Smooth muscle cell (in vitro differentiated cells): Measurements from ENCODE around the gene ZC3HAV1. TPM values are rescaled to one million over a fixed set of nuclear protein-coding genes. Genes with fewer than 3 reads are reported as not detected.

Source experiments
- DNase-seq: peaks from one replicate; lab custom pipeline; 2025; ENCODE audit not compliant: unreplicated experiment; lab: John Stamatoyannopoulos, UW
- H2AFZ ChIP-seq: fragments of 200-600 bp; sonication (generic); 2 replicates; pipeline ENCODE4 v1.6.0; 2016; ENCODE audit warnings: antibody characterized with exemption, low read depth, mild to moderate bottlenecking
- H3F3A ChIP-seq: fragments of 200-600 bp; sonication (generic); 2 replicates; pipeline ENCODE4 v1.6.0; 2017; ENCODE audit warnings: antibody characterized with exemption, low read depth
- H3K27ac ChIP-seq: fragments of 200-600 bp; sonication (generic); 2 replicates; pipeline ENCODE4 v1.5.1; 2016; ENCODE audit warnings: low read depth, mild to moderate bottlenecking
- H3K27me3 ChIP-seq: fragments of 200-600 bp; sonication (generic); 2 replicates; pipeline ENCODE4 v1.6.1; 2016; ENCODE audit warnings: low read depth, mild to moderate bottlenecking
- H3K36me3 ChIP-seq: fragments of 200-600 bp; sonication (generic); 2 replicates; pipeline ENCODE4 v1.5.1; 2016; ENCODE audit warnings: low read depth
- H3K4me1 ChIP-seq: fragments of 200-600 bp; sonication (generic); 2 replicates; pipeline ENCODE4 v1.5.1; 2016; ENCODE audit warnings: low read depth
- H3K4me2 ChIP-seq: fragments of 200-600 bp; sonication (generic); 2 replicates; pipeline ENCODE4 v1.6.0; 2016; ENCODE audit warnings: mild to moderate bottlenecking
- H3K4me3 ChIP-seq: fragments of 200-600 bp; sonication (generic); 2 replicates; pipeline ENCODE4 v1.5.1; 2016; ENCODE audit warnings: mild to moderate bottlenecking
- H3K79me2 ChIP-seq: fragments of 200-600 bp; sonication (generic); 2 replicates; pipeline ENCODE4 v1.6.0; 2016; ENCODE audit warnings: low read depth, mild to moderate bottlenecking
- H3K9ac ChIP-seq: fragments of 200-600 bp; sonication (generic); 2 replicates; pipeline ENCODE4 v1.6.0; 2016; ENCODE audit warnings: low read depth
- H3K9me3 ChIP-seq: fragments of 200-600 bp; sonication (generic); replicated peaks from 2 replicates; pipeline ENCODE4 v1.5.1; 2016; ENCODE audit warnings: low read depth
- H4K20me1 ChIP-seq: fragments of 200-600 bp; sonication (generic); 2 replicates; pipeline ENCODE4 v1.6.0; 2016; ENCODE audit warnings: low read depth
- CTCF ChIP-seq: fragments of 200-600 bp; sonication (generic); IDR thresholded peaks from 2 replicates; pipeline ENCODE4 v1.5.1; 2017; ENCODE audit warnings: borderline replicate concordance, mild to moderate bottlenecking, antibody characterized with exemption; ENCODE audit not compliant: insufficient read depth, poor library complexity, severe bottlenecking
- WGBS: methylation state at CpG from one replicate; pipeline ENCODE4 v1.1.7; 2016; ENCODE audit warnings: low lambda C conversion rate; 5-methylcytosine and 5-hydroxymethylcytosine counted together
- polyA plus RNA-seq: library from polyadenylated mRNA; unstranded; fragments of >200 nt; fragmentation: Nextera tagmentation; extraction: Ambion mirVana; gene quantifications from 2 replicates; pipeline ENCODE4 v1.2.1, GENCODE V29; 2016
- total RNA-seq: library from RNA; depleted of rRNA; stranded (reverse); fragments of >200 nt; gene quantifications from 2 replicates; pipeline ENCODE4 v1.2.3, GENCODE V29; 2014

ZC3HAV1 gene
- total and polyA plus RNA-seq, 2 experiments from 2014 or later = 4.7 to 12.1 TPM

- no peaks in the 10 kb centered on the region for H3K36me3 ChIP-seq
- no peak overlapping the region for H3K9ac ChIP-seq
- no peak overlapping the region for H3K4me3 ChIP-seq
- H3K27ac ChIP-seq = no peak overlapping the region
- WGBS = 83% methylated on average over 11 of the region's 11 CpGs
- H4K20me1 ChIP-seq = no peaks in the 10 kb centered on the region
- H3K27me3 ChIP-seq = no peaks in the 10 kb centered on the region
- no peaks in the 10 kb centered on the region for H3K4me1 ChIP-seq
- H3K79me2 ChIP-seq = no peaks in the 10 kb centered on the region
- no peaks in the 10 kb centered on the region for H3F3A ChIP-seq
- no peak for TF ChIP-seq CTCF
- no peaks in the 10 kb centered on the region for H3K9me3 ChIP-seq
- H3K4me2 ChIP-seq = no peak overlapping the region
- DNase-seq = no peak
- H2AFZ ChIP-seq = no peak overlapping the region
Observed at GRCh38 chr7:139075871-139076686, 33.4 kb downstream of the ZC3HAV1 start.

- Histone ChIP-seq H3K36me3 (no peaks in the 10 kb centered on the region), H3K9ac (no peak overlapping the region), H3F3A (no peaks in the 10 kb centered on the region), H3K27me3 (no peaks in the 10 kb centered on the region), H3K79me2 (no peaks in the 10 kb centered on the region), H3K4me3 (no peak overlapping the region), H3K9me3 (no peaks in the 10 kb centered on the region), H4K20me1 (no peaks in the 10 kb centered on the region), H3K4me2 (peak overlapping the region; percentile 47), H3K4me1 (no peaks in the 10 kb centered on the region), H2AFZ (peak overlapping the region; percentile 45), H3K27ac (no peak overlapping the region)
- 34% methylated on average over 9 of the region's 9 CpGs for WGBS
- peak; percentile 4 for DNase-seq
- TF ChIP-seq CTCF = peak; percentile 85
Observed at GRCh38 chr7:139075031-139075652, 34.4 kb downstream of the ZC3HAV1 start.

- no peak for DNase-seq
- Histone ChIP-seq H3K4me3 (no peak overlapping the region), H3K79me2 (no peaks in the 10 kb centered on the region), H3K9me3 (no peaks in the 10 kb centered on the region), H4K20me1 (no peaks in the 10 kb centered on the region), H3K4me1 (no peaks in the 10 kb centered on the region), H3K4me2 (no peak overlapping the region), H3K9ac (no peak overlapping the region), H3K36me3 (no peaks in the 10 kb centered on the region), H3K27me3 (no peaks in the 10 kb centered on the region), H3K27ac (no peak overlapping the region), H3F3A (no peaks in the 10 kb centered on the region), H2AFZ (no peak overlapping the region)
- TF ChIP-seq CTCF = no peak
- 95% methylated on average over 8 of the region's 8 CpGs for WGBS
Observed at GRCh38 chr7:139072796-139073195, 36.7 kb downstream of the ZC3HAV1 start.
